Endodermal cell (in vitro differentiated cells): ENCODE measurements around the gene XXYLT1. TPM values are rescaled to one million over a fixed set of nuclear protein-coding genes. Genes with fewer than 3 reads are reported as not detected.

Experiments used
- DNase-seq: peaks from one replicate; pipeline ENCODE4 v3.0.0-alpha.2; 2017
- H3K27ac ChIP-seq: 2 replicates; pipeline ENCODE4 v1.5.1; 2013; ENCODE audit warnings: mild to moderate bottlenecking, low read depth, low read length, moderate library complexity
- H3K27me3 ChIP-seq: 2 replicates; pipeline ENCODE4 v1.6.1; 2013; ENCODE audit warnings: mild to moderate bottlenecking, low read length, moderate library complexity; ENCODE audit not compliant: insufficient read depth, control insufficient read depth, poor library complexity, severe bottlenecking
- H3K36me3 ChIP-seq: 2 replicates; pipeline ENCODE4 v1.7.0; 2013; ENCODE audit warnings: mild to moderate bottlenecking, low read length, moderate library complexity; ENCODE audit not compliant: control insufficient read depth, insufficient read depth
- H3K4me1 ChIP-seq: one replicate; pipeline ENCODE4 v1.7.0; 2013; ENCODE audit warnings: low read length; ENCODE audit not compliant: control insufficient read depth, insufficient read depth
- H3K4me3 ChIP-seq: 2 replicates; pipeline ENCODE4 v1.5.1; 2013; ENCODE audit warnings: mild to moderate bottlenecking, low read length, moderate library complexity
- H3K9ac ChIP-seq: 2 replicates; pipeline ENCODE4 v1.6.1; 2013; ENCODE audit warnings: mild to moderate bottlenecking, low read length, moderate library complexity; ENCODE audit not compliant: poor library complexity, severe bottlenecking; ENCODE audit errors: extremely low read depth
- H3K9me3 ChIP-seq: 2 replicates; pipeline ENCODE4 v1.6.1; 2013; ENCODE audit warnings: mild to moderate bottlenecking, low read length, moderate library complexity; ENCODE audit not compliant: control insufficient read depth
- H3K27ac Mint-ChIP-seq: 2 replicates; pipeline ENCODE4 v1.8.0; 2020; ENCODE audit warnings: mixed read lengths
- H3K27me3 Mint-ChIP-seq: 2 replicates; pipeline ENCODE4 v1.8.0; 2021; ENCODE audit warnings: mild to moderate bottlenecking, mixed read lengths; ENCODE audit not compliant: insufficient read depth
- H3K36me3 Mint-ChIP-seq: 2 replicates; pipeline ENCODE4 v1.8.0; 2020; ENCODE audit warnings: low read depth, mixed read lengths
- H3K4me1 Mint-ChIP-seq: 2 replicates; pipeline ENCODE4 v1.8.0; 2020; ENCODE audit warnings: mixed read lengths
- H3K4me3 Mint-ChIP-seq: 2 replicates; pipeline ENCODE4 v1.8.0; 2020; ENCODE audit warnings: mild to moderate bottlenecking, moderate library complexity, mixed read lengths
- H3K9me3 Mint-ChIP-seq: 2 replicates; pipeline ENCODE4 v1.8.0; 2020; ENCODE audit warnings: mild to moderate bottlenecking, mixed read lengths
- WGBS, 2 experiments: methylation state at CpG; one replicate each; pipeline versions ENCODE4 v1.1.5 to v1.1.7; 2013; ENCODE audit warnings: missing lambda C conversion rate in 2 of 2, mixed read lengths in 1 of 2; ENCODE audit not compliant: insufficient coverage in 1 of 2, insufficient read length in 1 of 2; 5-methylcytosine and 5-hydroxymethylcytosine counted together
- total RNA-seq, 2 donors: library from RNA; stranded (reverse); fragmentation: NEBNext Ultra II Directional in 1 of 2; extraction: Animal tissue kit (Norgen Biotek cat#: 25700) in 1 of 2; gene quantifications; 2 replicates in 1 of 2; 3 replicates in 1 of 2; pipeline ENCODE4 v1.2.1, GENCODE V29; 2021
- TF ChIP-seq, protein P1 (sequence below): fragments of 200-600 bp; sonication (generic); conservative IDR thresholded peaks from 2 replicates; pipeline ENCODE4 v1.5.0; 2021; ENCODE audit warnings: antibody characterized with exemption, mild to moderate bottlenecking

Gene XXYLT1
- total RNA-seq, 2 donors from 2014 or later, result 35.5 to 38.3 TPM

DNA sequence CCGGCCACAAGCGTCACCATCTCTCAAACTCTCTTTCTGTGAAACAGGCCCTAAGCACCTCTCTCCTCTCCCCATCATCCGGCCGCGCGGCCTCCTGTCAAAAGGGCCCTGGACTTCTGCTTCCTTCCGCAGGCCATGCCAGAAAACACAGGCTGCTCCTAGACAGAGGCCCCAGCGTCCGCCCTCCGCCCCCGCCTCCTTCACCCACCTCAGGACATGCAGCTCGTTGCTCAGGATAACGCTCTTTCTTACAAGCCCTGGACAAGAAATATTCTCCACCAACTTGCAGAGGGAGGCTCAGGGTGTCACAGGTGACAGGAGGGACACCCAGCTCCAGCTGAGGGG is 212.0 kb downstream of the XXYLT1 start:
- H3K27ac Mint-ChIP-seq, result no peak overlapping the region
- peaks cover 13% of the 10 kb centered on the region for H3K4me1 Mint-ChIP-seq
- no peak overlapping the region for H3K27ac ChIP-seq
- H3K4me3 ChIP-seq, result no peak overlapping the region
- H3K4me3 Mint-ChIP-seq, result no peak overlapping the region
- H3K27me3 ChIP-seq, result no peaks in the 10 kb centered on the region
- no peaks in the 10 kb centered on the region for H3K4me1 ChIP-seq
- DNase-seq, result peak; percentile 43
- H3K9me3 Mint-ChIP-seq, result no peaks in the 10 kb centered on the region
- WGBS, 2 experiments, result 88% methylated on average over 13 of the region's 13 CpGs; no CpG with 5 or more reads in 1 of the 2 experiments
- H3K9ac ChIP-seq, result no peak overlapping the region
- peaks cover 3% of the 10 kb centered on the region for H3K27me3 Mint-ChIP-seq
- no peaks in the 10 kb centered on the region for H3K36me3 ChIP-seq
- TF ChIP-seq, protein P1, sequence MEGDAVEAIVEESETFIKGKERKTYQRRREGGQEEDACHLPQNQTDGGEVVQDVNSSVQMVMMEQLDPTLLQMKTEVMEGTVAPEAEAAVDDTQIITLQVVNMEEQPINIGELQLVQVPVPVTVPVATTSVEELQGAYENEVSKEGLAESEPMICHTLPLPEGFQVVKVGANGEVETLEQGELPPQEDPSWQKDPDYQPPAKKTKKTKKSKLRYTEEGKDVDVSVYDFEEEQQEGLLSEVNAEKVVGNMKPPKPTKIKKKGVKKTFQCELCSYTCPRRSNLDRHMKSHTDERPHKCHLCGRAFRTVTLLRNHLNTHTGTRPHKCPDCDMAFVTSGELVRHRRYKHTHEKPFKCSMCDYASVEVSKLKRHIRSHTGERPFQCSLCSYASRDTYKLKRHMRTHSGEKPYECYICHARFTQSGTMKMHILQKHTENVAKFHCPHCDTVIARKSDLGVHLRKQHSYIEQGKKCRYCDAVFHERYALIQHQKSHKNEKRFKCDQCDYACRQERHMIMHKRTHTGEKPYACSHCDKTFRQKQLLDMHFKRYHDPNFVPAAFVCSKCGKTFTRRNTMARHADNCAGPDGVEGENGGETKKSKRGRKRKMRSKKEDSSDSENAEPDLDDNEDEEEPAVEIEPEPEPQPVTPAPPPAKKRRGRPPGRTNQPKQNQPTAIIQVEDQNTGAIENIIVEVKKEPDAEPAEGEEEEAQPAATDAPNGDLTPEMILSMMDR, result no peak
- no peaks in the 10 kb centered on the region for H3K9me3 ChIP-seq
- H3K36me3 Mint-ChIP-seq, result no peaks in the 10 kb centered on the region

DNA sequence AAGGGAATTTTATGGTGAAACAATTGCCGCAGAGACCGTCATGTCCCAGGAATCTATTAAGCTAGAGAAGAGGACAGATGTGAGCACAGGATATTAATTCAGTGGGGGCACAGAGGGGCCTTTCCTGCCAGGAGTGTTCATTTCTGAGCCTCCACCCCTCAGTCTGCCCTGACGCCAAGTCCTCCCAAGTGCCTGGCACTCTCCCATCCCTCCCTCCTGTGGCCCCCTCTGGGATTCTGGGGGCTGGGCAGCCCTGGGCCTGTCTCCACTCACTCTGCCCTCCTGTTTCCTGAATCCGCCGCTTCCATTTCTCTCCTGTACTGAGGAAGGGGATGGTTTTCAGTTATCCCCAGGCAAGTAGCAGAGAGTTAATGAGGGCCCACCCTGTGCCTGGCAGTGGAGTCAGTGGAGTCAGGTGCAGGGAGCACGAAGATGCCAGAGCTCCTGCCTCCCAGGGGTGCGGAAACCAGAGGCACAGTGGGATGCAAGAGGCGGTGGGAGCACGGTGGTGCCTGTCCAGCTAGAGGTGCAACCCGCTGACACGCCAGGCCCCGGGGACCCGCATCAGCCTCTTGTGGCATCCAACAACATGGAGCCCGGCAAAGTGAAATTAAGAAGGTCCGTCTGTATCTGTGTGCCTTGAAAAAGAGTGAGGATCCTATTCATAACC is 212.5 kb downstream of the XXYLT1 start:
- TF ChIP-seq, protein P1, result no peak
- Histone ChIP-seq H3K36me3 (no peaks in the 10 kb centered on the region), H3K27me3 (no peaks in the 10 kb centered on the region), H3K9me3 (no peaks in the 10 kb centered on the region), H3K9ac (no peak overlapping the region), H3K27ac (no peak overlapping the region), H3K4me3 (no peak overlapping the region), H3K4me1 (no peaks in the 10 kb centered on the region)
- Mint-ChIP-seq H3K4me1 (peaks cover 11% of the 10 kb centered on the region), H3K36me3 (no peaks in the 10 kb centered on the region), H3K27ac (no peak overlapping the region), H3K27me3 (peaks cover 3% of the 10 kb centered on the region), H3K4me3 (no peak overlapping the region), H3K9me3 (no peaks in the 10 kb centered on the region)
- 94 to 95% methylated on average over 12 to 15 of the region's 15 CpGs for WGBS, 2 experiments
- peak; percentile 28 for DNase-seq

DNA sequence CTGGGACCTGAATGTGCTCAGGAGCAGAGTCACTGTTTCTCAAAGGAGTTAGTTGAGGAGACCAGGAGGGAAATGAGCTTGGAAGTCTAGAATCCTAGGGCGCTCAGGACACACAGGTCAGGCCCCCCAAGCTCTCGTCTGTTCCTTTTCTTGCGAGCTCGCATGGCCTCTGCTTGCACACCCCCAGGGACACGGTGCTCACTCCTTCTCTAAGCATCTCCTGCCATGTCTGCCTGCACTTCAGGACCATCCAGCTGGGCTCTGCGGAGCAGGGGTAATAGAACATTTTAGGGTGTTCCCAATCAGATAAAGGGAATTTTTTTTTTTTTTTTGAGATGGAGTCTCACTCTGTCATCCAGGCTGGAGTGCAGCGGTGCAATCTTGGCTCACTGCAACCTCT is 213.2 kb downstream of the XXYLT1 start:
- Mint-ChIP-seq H3K27me3 (peaks cover 3% of the 10 kb centered on the region), H3K4me3 (no peak overlapping the region), H3K4me1 (peaks cover 7% of the 10 kb centered on the region), H3K27ac (no peak overlapping the region), H3K9me3 (no peaks in the 10 kb centered on the region), H3K36me3 (no peaks in the 10 kb centered on the region)
- no peak overlapping the region for H3K4me3 ChIP-seq
- 88 to 95% methylated on average over 3 to 7 of the region's 7 CpGs for WGBS, 2 experiments
- no peaks in the 10 kb centered on the region for H3K36me3 ChIP-seq
- DNase-seq, result peak; percentile 30
- TF ChIP-seq, protein P1, result no peak
- H3K4me1 ChIP-seq, result no peaks in the 10 kb centered on the region
- no peak overlapping the region for H3K27ac ChIP-seq
- H3K27me3 ChIP-seq, result no peaks in the 10 kb centered on the region
- no peaks in the 10 kb centered on the region for H3K9me3 ChIP-seq
- H3K9ac ChIP-seq, result no peak overlapping the region
